ENCODE measurements around the gene ZNF644.
"Not testable (repeated sequence)": the region's sequence is repeated elsewhere in the genome, so short reads cannot be mapped to it uniquely, and the experiment has no call there.

ZNF644 gene

GRCh38 chr1:91021686-91022517, at the start of gene ZNF644:
Gene ZNF644, minus strand, starts transcription at chr1:91022035. Its CDS starts 39,682 bp downstream, at chr1:90982353.
- peak; percentile 81 for DNase-seq (ENCODE audit: low read depth)

- no peak for DNase-seq (ENCODE audit: low read depth)
Measured at GRCh38 chr1:91070298-91070697, 48.5 kb upstream of the ZNF644 start.

GRCh38 chr1:91066538-91066937, 44.7 kb upstream of the ZNF644 start:
- DNase-seq (ENCODE audit: low read depth): no peak

- DNase-seq (ENCODE audit: low read depth): no peak
Measured at GRCh38 chr1:91065337-91065736, 43.5 kb upstream of the ZNF644 start.

- not testable (repeated sequence) for DNase-seq (ENCODE audit: low read depth)
Measured at GRCh38 chr1:91063403-91063802, 41.6 kb upstream of the ZNF644 start.

- DNase-seq (ENCODE audit: low read depth): no peak
Measured at GRCh38 chr1:91059157-91059556, 37.3 kb upstream of the ZNF644 start.

GRCh38 chr1:91057784-91058183, 35.9 kb upstream of the ZNF644 start:
- DNase-seq (ENCODE audit: low read depth): no peak

- no peak for DNase-seq (ENCODE audit: low read depth)
Measured at GRCh38 chr1:91054780-91055481, 33.1 kb upstream of the ZNF644 start.

- DNase-seq (ENCODE audit: low read depth): no peak
Measured at GRCh38 chr1:91053630-91054029, 31.8 kb upstream of the ZNF644 start.

- DNase-seq (ENCODE audit: low read depth): not testable (repeated sequence)
Measured at GRCh38 chr1:91049551-91049950, 27.7 kb upstream of the ZNF644 start.

- no peak for DNase-seq (ENCODE audit: low read depth)
Measured at GRCh38 chr1:91046766-91047165, 24.9 kb upstream of the ZNF644 start.

- no peak for DNase-seq (ENCODE audit: low read depth)
Measured at GRCh38 chr1:91045284-91045683, 23.4 kb upstream of the ZNF644 start.

GRCh38 chr1:91044776-91045175, 22.9 kb upstream of the ZNF644 start:
- not testable (repeated sequence) for DNase-seq (ENCODE audit: low read depth)

GRCh38 chr1:91042372-91042771, 20.5 kb upstream of the ZNF644 start:
- DNase-seq (ENCODE audit: low read depth): not testable (repeated sequence)

- no peak for DNase-seq (ENCODE audit: low read depth)
Measured at GRCh38 chr1:91038582-91038981, 16.7 kb upstream of the ZNF644 start.

- no peak for DNase-seq (ENCODE audit: low read depth)
Measured at GRCh38 chr1:91036894-91037829, 15.3 kb upstream of the ZNF644 start.

- no peak for DNase-seq (ENCODE audit: low read depth)
Measured at GRCh38 chr1:91032349-91032748, 10.5 kb upstream of the ZNF644 start.

GRCh38 chr1:91031081-91031480, 9.2 kb upstream of the ZNF644 start:
- DNase-seq (ENCODE audit: low read depth): no peak

GRCh38 chr1:91026777-91027176, 4.9 kb upstream of the ZNF644 start:
- DNase-seq (ENCODE audit: low read depth): no peak

GRCh38 chr1:91026320-91026719, 4.5 kb upstream of the ZNF644 start:
- no peak for DNase-seq (ENCODE audit: low read depth)

- no peak for DNase-seq (ENCODE audit: low read depth)
Measured at GRCh38 chr1:91024481-91025119, 2.8 kb upstream of the ZNF644 start.

GRCh38 chr1:91022518-91022929, 689 bp upstream of the ZNF644 start:
- no peak for DNase-seq (ENCODE audit: low read depth)
